Cortex of kidney (tissue), 1 donor: Measurements from ENCODE around the gene FUT6.

Experiments
- DNase-seq: peaks from one replicate; lab custom pipeline; 2025; lab: John Stamatoyannopoulos, UW

The FUT6 gene

GRCh38 chr19:5805462-5806132 lies 33.9 kb downstream of the FUT6 start:
- DNase-seq: no peak

GRCh38 chr19:5804516-5805461 lies 34.7 kb downstream of the FUT6 start, which contains the start of gene NRTN:
TSS of gene NRTN (plus strand) at chr19:5805067. CDS start at chr19:5824166, 19,099 bp downstream.
- no peak for DNase-seq

- no peak for DNase-seq
Observed at GRCh38 chr19:5803752-5804515, 35.6 kb downstream of the FUT6 start.

GRCh38 chr19:5803441-5803751 lies 36.1 kb downstream of the FUT6 start:
- no peak for DNase-seq

- DNase-seq: no peak
Observed at GRCh38 chr19:5801796-5802619, 37.5 kb downstream of the FUT6 start.

- DNase-seq: no peak
Observed at GRCh38 chr19:5800361-5801270, 38.9 kb downstream of the FUT6 start.

- DNase-seq: no peak
Observed at GRCh38 chr19:5799247-5800241, 40.0 kb downstream of the FUT6 start.

GRCh38 chr19:5798244-5798643 lies 41.3 kb downstream of the FUT6 start:
- DNase-seq: no peak

GRCh38 chr19:5795382-5795919 lies 44.1 kb downstream of the FUT6 start:
- no peak for DNase-seq

- no peak for DNase-seq
Observed at GRCh38 chr19:5793188-5793587, 46.3 kb downstream of the FUT6 start.

GRCh38 chr19:5792224-5792623 lies 47.3 kb downstream of the FUT6 start:
- DNase-seq: no peak

- no peak for DNase-seq
Observed at GRCh38 chr19:5790559-5791520, 48.7 kb downstream of the FUT6 start, which contains the start of gene DUS3L. TSS of gene DUS3L (minus strand) at chr19:5791163. CDS start at chr19:5791141, 22 bp downstream.

- no peak for DNase-seq
Observed at GRCh38 chr19:5789886-5790558, 49.5 kb downstream of the FUT6 start.

- no peak for DNase-seq
Observed at GRCh38 chr19:5789351-5789761, 50.1 kb downstream of the FUT6 start.

GRCh38 chr19:5788422-5788821 lies 51.1 kb downstream of the FUT6 start:
- no peak for DNase-seq

- DNase-seq: no peak
Observed at GRCh38 chr19:5787409-5788182, 51.9 kb downstream of the FUT6 start.
